A549 (cell line): ENCODE results near the gene SLC38A7. TPM values are rescaled to one million over a fixed set of nuclear protein-coding genes. Genes with fewer than 3 reads are reported as not detected.

Source experiments
- ATAC-seq, 2 experiments: fragments of 200-7000 bp in 1 of 2; fragments of >200 bp in 1 of 2; cut with Nextera tagmentation in 1 of 2; cut with Tn5 transposase in 1 of 2; 3 replicates each; pipeline versions ENCODE4 v1.8.0 to v1.9.1; 2018 to 2020; ENCODE audit warnings: mild to moderate bottlenecking in 1 of 2, moderate library complexity in 1 of 2
- CTCF ChIA-PET: fragments of 300-600 bp; sonication (Branson Sonifier 250); formaldehyde crosslinking; extraction: SDS; loops from one replicate; lab custom pipeline; 2021; ENCODE audit warnings: antibody characterized with exemption, inconsistent platforms; lab: Yijun Ruan, JAX
- POLR2A ChIA-PET: fragments of 350-600 bp; formaldehyde crosslinking; extraction: SDS; loops from one replicate; lab custom pipeline; 2021; ENCODE audit warnings: antibody characterized with exemption, inconsistent platforms; lab: Yijun Ruan, JAX
- DNase-seq, 2 experiments: peaks; one replicate each; pipeline versions ENCODE4 v3.0.0 to v3.0.0-alpha.2; 2011 to 2016; ENCODE audit warnings: low read depth in 1 of 2, low spot score in 1 of 2
- FAIRE-seq: peaks from 2 replicates; lab custom pipeline; 2011; peaks lifted over from hg19 to GRCh38; lab: Jason Lieb, UNC
- H3K27ac ChIP-seq, 2 experiments: fragments of >200 bp; sonication (Bioruptor Twin); formaldehyde crosslinking; 3 replicates each; pipeline ENCODE4 v1.5.1; 2016 to 2017
- H3K4me1 ChIP-seq: fragments of >200 bp; sonication (Bioruptor Twin); formaldehyde crosslinking; 3 replicates; pipeline ENCODE4 v1.6.1; 2016
- H3K4me2 ChIP-seq: fragments of >200 bp; sonication (Bioruptor Twin); formaldehyde crosslinking; 3 replicates; pipeline ENCODE4 v1.6.1; 2016
- H3K4me3 ChIP-seq: fragments of >200 bp; sonication (Bioruptor Twin); formaldehyde crosslinking; 3 replicates; pipeline ENCODE4 v1.5.1; 2016
- H3K9me3 ChIP-seq: fragments of >200 bp; sonication (Bioruptor Twin); formaldehyde crosslinking; 3 replicates; pipeline ENCODE4 v1.6.1; 2016
- BCL3 ChIP-seq: fragments of >200 bp; sonication (Bioruptor Twin); formaldehyde crosslinking; IDR thresholded peaks from 3 replicates; pipeline ENCODE4 v1.6.1; 2016
- CHD2 ChIP-seq: fragments of 150-350 bp; IDR thresholded peaks from 2 replicates; pipeline ENCODE4 v1.6.1; 2014; ENCODE audit warnings: low read length; ENCODE audit not compliant: partially characterized antibody
- E2F6 ChIP-seq: IDR thresholded peaks from 2 replicates; pipeline ENCODE4 v1.6.1; 2012; ENCODE audit warnings: low read depth, borderline replicate concordance
- EP300 ChIP-seq, 2 experiments: fragments of >200 bp; sonication (Bioruptor Twin); formaldehyde crosslinking; IDR thresholded peaks; 2 replicates in 1 of 2; 3 replicates in 1 of 2; pipeline ENCODE4 v1.6.1; 2016 to 2017
- ESRRA ChIP-seq: fragments of 150-350 bp; IDR thresholded peaks from 2 replicates; pipeline ENCODE4 v1.6.1; 2014; ENCODE audit warnings: mild to moderate bottlenecking, low read length, borderline replicate concordance
- FOSL2 ChIP-seq, 2 experiments: fragments of 450-650 bp in 1 of 2; fragments of >200 bp in 1 of 2; sonication (Bioruptor Twin) in 1 of 2; formaldehyde crosslinking; IDR thresholded peaks; 2 replicates each; pipeline versions ENCODE4 v1.5.0 to v1.6.1; 2016 to 2020; ENCODE audit warnings: mild to moderate bottlenecking in 1 of 2, moderate library complexity in 1 of 2
- FOXS1 ChIP-seq: fragments of 250-450 bp; sonication (Bioruptor Pico); IDR thresholded peaks from 2 replicates; pipeline ENCODE4 v1.5.0; 2020; ENCODE audit warnings: mild to moderate bottlenecking, moderate library complexity
- HDAC2 ChIP-seq: fragments of 200-600 bp; sonication (generic); IDR thresholded peaks from 2 replicates; pipeline ENCODE4 v1.6.1; 2016
- HES2 ChIP-seq: fragments of >200 bp; sonication (Bioruptor Twin); formaldehyde crosslinking; IDR thresholded peaks from 2 replicates; pipeline ENCODE4 v1.6.1; 2016
- HMGXB4 ChIP-seq: fragments of 250-450 bp; sonication (Bioruptor Pico); IDR thresholded peaks from 2 replicates; pipeline ENCODE4 v1.5.0; 2021; ENCODE audit warnings: mild to moderate bottlenecking, moderate library complexity, borderline replicate concordance
- HOXB5 ChIP-seq: fragments of 250-450 bp; sonication (Bioruptor Pico); IDR thresholded peaks from 2 replicates; pipeline ENCODE4 v1.5.0; 2020; ENCODE audit warnings: mild to moderate bottlenecking, moderate library complexity
- KDM1A ChIP-seq: fragments of 200-600 bp; sonication (generic); IDR thresholded peaks from 2 replicates; pipeline ENCODE4 v1.6.1; 2016; ENCODE audit warnings: low read depth, mild to moderate bottlenecking
- KDM5A ChIP-seq: fragments of 200-600 bp; sonication (generic); IDR thresholded peaks from 2 replicates; pipeline ENCODE4 v1.6.1; 2016; ENCODE audit warnings: antibody characterized with exemption, mild to moderate bottlenecking
- MAFK ChIP-seq: fragments of 450-650 bp; IDR thresholded peaks from 2 replicates; pipeline ENCODE4 v1.6.1; 2014; ENCODE audit not compliant: partially characterized antibody
- MAX ChIP-seq: IDR thresholded peaks from 2 replicates; pipeline ENCODE4 v1.6.1; 2012
- MYC ChIP-seq: IDR thresholded peaks from 2 replicates; pipeline ENCODE4 v1.6.1; 2012; ENCODE audit warnings: mild to moderate bottlenecking, inconsistent platforms, low read length, improper control_type of control experiment, borderline replicate concordance
- NFE2L2 ChIP-seq: fragments of 150-350 bp; conservative IDR thresholded peaks from 2 replicates; pipeline ENCODE4 v1.6.1; 2014; ENCODE audit warnings: low read length
- PHF8 ChIP-seq: fragments of 200-600 bp; sonication (generic); IDR thresholded peaks from 2 replicates; pipeline ENCODE4 v1.6.1; 2016; ENCODE audit warnings: low read depth, mild to moderate bottlenecking, antibody characterized with exemption, moderate library complexity, borderline replicate concordance
- REST ChIP-seq: fragments of 200-600 bp; sonication (generic); IDR thresholded peaks from 2 replicates; pipeline ENCODE4 v1.6.1; 2016; ENCODE audit warnings: antibody characterized with exemption, mild to moderate bottlenecking, moderate library complexity
- SREBF2 ChIP-seq: fragments of 450-650 bp; IDR thresholded peaks from 2 replicates; pipeline ENCODE4 v1.6.1; 2014; ENCODE audit warnings: mild to moderate bottlenecking, moderate library complexity
- TFCP2L1 ChIP-seq: fragments of 250-450 bp; sonication (Bioruptor Pico); IDR thresholded peaks from 2 replicates; pipeline ENCODE4 v1.5.0; 2021; ENCODE audit warnings: mild to moderate bottlenecking
- ZC3H11A ChIP-seq: fragments of 450-650 bp; IDR thresholded peaks from 2 replicates; pipeline ENCODE4 v1.6.1; 2014; ENCODE audit warnings: antibody characterized with exemption, mild to moderate bottlenecking
- ZFP36 ChIP-seq: fragments of 450-650 bp; IDR thresholded peaks from 2 replicates; pipeline ENCODE4 v1.6.1; 2014; ENCODE audit warnings: borderline replicate concordance; ENCODE audit not compliant: partially characterized antibody
- ZNF302 ChIP-seq: fragments of 250-450 bp; sonication (Bioruptor Pico); IDR thresholded peaks from 2 replicates; pipeline ENCODE4 v1.9.0; 2021; ENCODE audit warnings: inconsistent platforms, mild to moderate bottlenecking, moderate library complexity
- ZSCAN20 ChIP-seq: fragments of 250-450 bp; sonication (Bioruptor Pico); IDR thresholded peaks from 2 replicates; pipeline ENCODE4 v1.8.0; 2022; ENCODE audit warnings: mild to moderate bottlenecking, moderate library complexity
- WGBS: methylation state at CpG from one replicate; pipeline ENCODE4 v1.1.6; 2017; ENCODE audit errors: missing lambda C conversion rate; 5-methylcytosine and 5-hydroxymethylcytosine counted together
- polyA plus RNA-seq, 4 experiments: library from polyadenylated mRNA; depleted of rRNA in 3 of 4; stranded (reverse); fragments of >200 nt; fragmentation: RNase III in 1 of 4; extraction: RNeasy Plus Mini Kit Qiagen cat#74134 plus additional on column Dnase treatment in 1 of 4; gene quantifications; 2 replicates in 3 of 4; 3 replicates in 1 of 4; pipeline ENCODE4 v1.2.3, GENCODE V29; 2011 to 2017

SLC38A7 gene
- polyA plus RNA-seq, 2 of the 4 experiments (the other 2 are of a cell fraction) = 8.4 to 19.9 TPM

GRCh38 chr16:58685084-58685449 lies 497 bp upstream of the SLC38A7 start:
- peak overlapping the region; percentile 85 for H3K4me3 ChIP-seq
- TF ChIP-seq REST (no peak), MAFK (no peak), KDM5A (no peak), BCL3 (no peak), KDM1A (no peak), PHF8 (no peak), ZFP36 (no peak), EP300 (IDR thresholded peaks at IDR 0.05) (no peak), E2F6 (no peak), MYC (no peak), FOSL2 (IDR thresholded peaks at IDR 0.05) (no peak), FOSL2 (CRISPR knock-in tag; IDR thresholded peaks at IDR 0.05) (no peak), HES2 (no peak), TFCP2L1 (CRISPR knock-in tag) (no peak), HDAC2 (no peak), NFE2L2 (no peak), HMGXB4 (CRISPR knock-in tag) (no peak), ZNF302 (CRISPR knock-in tag) (no peak), HOXB5 (no peak), ZSCAN20 (no peak)
- ChIA-PET CTCF (interaction anchor here (1.0 to 1.5 kb wide), 2 partner anchors 11 to 71 kb away, joined by 3 to 8 read pairs; no protein-coding TSS in a partner anchor), POLR2A (interaction anchor here (0.6 to 0.8 kb wide), 4 partner anchors 24 to 67 kb away, joined by 3 to 4 read pairs (median 3); partner anchors contain the start of gene GOT2)
- ATAC-seq = peak; percentile 17 to 54; a peak in 5 of 6 replicates
- no peak for FAIRE-seq
- peak in 1 of 2 experiments; percentile 16 for DNase-seq
- H3K4me2 ChIP-seq = peak overlapping the region; percentile 85
- no peaks in the 10 kb centered on the region for H3K9me3 ChIP-seq
- peak overlapping the region; percentile 85 to 95 for H3K27ac ChIP-seq
- 64% methylated on average over 6 of the region's 6 CpGs for whole genome bisulfite sequencing
- H3K4me1 ChIP-seq = peaks cover 11% of the 10 kb centered on the region

GRCh38 chr16:58684001-58684353 lies 593 bp downstream of the SLC38A7 start:
- peak overlapping the region; percentile 85 for H3K4me3 ChIP-seq
- CTCF ChIA-PET = interaction anchor here (0.8 to 2.0 kb wide), 6 partner anchors 12 to 196 kb away, joined by 3 to 8 read pairs (median 4); no protein-coding TSS in a partner anchor
- ATAC-seq (peak; percentile 26 to 40; a peak in 5 of 6 replicates), FAIRE-seq (no peak), DNase-seq (no peak)
- H3K9me3 ChIP-seq = no peaks in the 10 kb centered on the region
- POLR2A ChIA-PET = no interaction called here
- H3K27ac ChIP-seq = peak overlapping the region; percentile 85 to 95
- peak overlapping the region; percentile 85 for H3K4me2 ChIP-seq
- peaks cover 11% of the 10 kb centered on the region for H3K4me1 ChIP-seq
- WGBS = 4% methylated on average over 3 of the region's 3 CpGs
- TF ChIP-seq ESRRA = no peak
- no peak for TF ChIP-seq FOXS1 (CRISPR knock-in tag)
- TF ChIP-seq CHD2 = no peak
- no peak for TF ChIP-seq REST
- no peak for TF ChIP-seq ZC3H11A
- TF ChIP-seq EP300 (IDR thresholded peaks at IDR 0.05) = no peak
- TF ChIP-seq SREBF2 = no peak
- TF ChIP-seq MAX = no peak
- no peak for TF ChIP-seq BCL3
